SU-DHL-6 (cell line): ENCODE data around the gene FANCC.

Source experiments
- EZH2phosphoT487 ChIP-seq: fragments of 200-600 bp; sonication (generic), shearing (Covaris generic); conservative IDR thresholded peaks from 2 replicates; pipeline ENCODE4 v1.6.1; 2018; ENCODE audit warnings: mild to moderate bottlenecking, antibody characterized with exemption, low read length, moderate library complexity, mixed read lengths
- TF ChIP-seq, protein P1 (sequence below): fragments of 200-600 bp; sonication (generic); IDR thresholded peaks from one replicate; pipeline ENCODE4 v1.5.1; 2017; ENCODE audit warnings: antibody characterized with exemption, mild to moderate bottlenecking, low read length, moderate library complexity; ENCODE audit not compliant: insufficient read depth, poor library complexity, severe bottlenecking

DNA sequence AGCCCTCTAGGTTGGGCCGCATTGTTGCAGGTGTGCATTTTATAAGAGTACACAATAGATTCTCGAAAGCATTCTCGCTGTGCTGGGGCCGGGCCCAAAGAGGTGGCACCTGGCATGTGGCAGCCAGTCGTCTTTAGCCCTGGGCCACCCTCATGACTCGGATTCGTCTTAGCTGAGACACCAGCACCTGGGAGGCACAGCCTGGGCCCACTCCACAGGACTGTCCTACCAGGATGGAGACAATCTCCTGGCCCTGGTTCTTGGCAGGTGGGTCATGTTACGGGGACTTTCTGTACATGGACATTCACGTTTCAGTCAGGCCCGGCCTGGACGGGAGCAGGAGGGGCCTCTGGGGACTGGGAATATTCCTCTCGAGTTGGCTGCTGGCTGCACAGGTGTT lies 212.5 kb downstream of the FANCC start:
- TF ChIP-seq, protein P1, sequence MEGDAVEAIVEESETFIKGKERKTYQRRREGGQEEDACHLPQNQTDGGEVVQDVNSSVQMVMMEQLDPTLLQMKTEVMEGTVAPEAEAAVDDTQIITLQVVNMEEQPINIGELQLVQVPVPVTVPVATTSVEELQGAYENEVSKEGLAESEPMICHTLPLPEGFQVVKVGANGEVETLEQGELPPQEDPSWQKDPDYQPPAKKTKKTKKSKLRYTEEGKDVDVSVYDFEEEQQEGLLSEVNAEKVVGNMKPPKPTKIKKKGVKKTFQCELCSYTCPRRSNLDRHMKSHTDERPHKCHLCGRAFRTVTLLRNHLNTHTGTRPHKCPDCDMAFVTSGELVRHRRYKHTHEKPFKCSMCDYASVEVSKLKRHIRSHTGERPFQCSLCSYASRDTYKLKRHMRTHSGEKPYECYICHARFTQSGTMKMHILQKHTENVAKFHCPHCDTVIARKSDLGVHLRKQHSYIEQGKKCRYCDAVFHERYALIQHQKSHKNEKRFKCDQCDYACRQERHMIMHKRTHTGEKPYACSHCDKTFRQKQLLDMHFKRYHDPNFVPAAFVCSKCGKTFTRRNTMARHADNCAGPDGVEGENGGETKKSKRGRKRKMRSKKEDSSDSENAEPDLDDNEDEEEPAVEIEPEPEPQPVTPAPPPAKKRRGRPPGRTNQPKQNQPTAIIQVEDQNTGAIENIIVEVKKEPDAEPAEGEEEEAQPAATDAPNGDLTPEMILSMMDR: no peak
- no peak for TF ChIP-seq EZH2phosphoT487
